Activated naive CD4-positive, alpha-beta T cell (primary cell): ENCODE measurements around the gene KRTAP1-5.
"Not testable (repeated sequence)": the region's sequence is repeated elsewhere in the genome, so short reads cannot be mapped to it uniquely, and the experiment has no call there.

Source experiments
- DNase-seq, 4 experiments: peaks; one replicate each; lab custom pipeline; 2025; lab: John Stamatoyannopoulos, UW

Gene KRTAP1-5

GRCh38 chr17:41004397-41004796 lies 22.6 kb downstream of the KRTAP1-5 start:
- DNase-seq = no peak

DNA sequence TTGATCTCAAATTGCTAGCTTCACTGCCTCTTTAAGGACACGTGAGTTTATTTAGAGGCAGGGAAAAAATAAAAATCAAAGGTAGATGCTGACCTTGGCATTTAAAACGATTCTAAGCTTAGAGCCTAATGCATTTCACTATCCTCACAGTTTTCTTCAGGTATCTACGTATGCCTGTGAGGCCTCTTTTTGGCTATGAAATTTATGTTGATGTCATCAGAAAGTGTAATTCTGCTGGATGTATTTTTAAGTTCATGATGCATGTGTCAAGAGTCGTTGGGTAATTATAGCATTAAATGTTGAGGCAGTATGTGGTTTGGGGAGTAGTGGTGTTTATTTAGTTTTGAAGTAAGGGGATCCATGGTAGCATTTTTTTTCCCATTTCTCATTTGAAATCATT lies 23.1 kb downstream of the KRTAP1-5 start:
- no peak for DNase-seq

GRCh38 chr17:41002814-41003213 lies 24.2 kb downstream of the KRTAP1-5 start:
- DNase-seq = no peak

- no peak for DNase-seq
These were observed 25.2 kb downstream of the KRTAP1-5 start for GRCh38 chr17:41001795-41002194.

GRCh38 chr17:40999563-40999962 lies 27.4 kb downstream of the KRTAP1-5 start, which contains the start of gene KRTAP3-2:
Gene KRTAP3-2 (minus strand): TSS chr17:40999906. CDS start chr17:40999853, 53 bp downstream.
- DNase-seq = not testable (repeated sequence)

GRCh38 chr17:40997361-40997760 lies 29.6 kb downstream of the KRTAP1-5 start:
- no peak for DNase-seq

- no peak for DNase-seq
These were observed 30.2 kb downstream of the KRTAP1-5 start for GRCh38 chr17:40996829-40997228.

- DNase-seq = no peak
These were observed 31.9 kb downstream of the KRTAP1-5 start for GRCh38 chr17:40995116-40995515.

- DNase-seq = no peak
These were observed 33.2 kb downstream of the KRTAP1-5 start, which contains the start of gene KRTAP3-3 for GRCh38 chr17:40993839-40994238. Gene KRTAP3-3 (minus strand): TSS chr17:40994164. CDS start chr17:40994097, 67 bp downstream.

GRCh38 chr17:40993084-40993483 lies 33.9 kb downstream of the KRTAP1-5 start:
- no peak for DNase-seq

DNA sequence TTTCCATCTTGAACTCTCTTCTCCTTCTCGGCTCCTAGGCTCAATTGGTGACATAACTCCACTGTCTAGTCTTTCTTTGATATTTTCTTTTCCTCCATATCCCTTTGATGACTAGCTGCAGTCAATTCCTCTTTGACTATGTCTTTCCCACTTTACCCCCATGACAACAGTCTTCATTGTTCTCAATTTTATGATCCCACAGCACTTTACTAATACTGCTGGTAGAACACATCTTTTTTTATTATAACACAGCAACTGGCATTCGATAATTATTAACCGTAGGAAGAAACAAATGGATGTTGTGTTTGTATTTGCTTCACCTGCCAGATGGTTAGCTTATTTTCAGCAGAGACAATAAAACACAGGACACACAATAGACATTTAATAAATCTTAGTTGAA lies 34.3 kb downstream of the KRTAP1-5 start:
- DNase-seq = no peak

DNA sequence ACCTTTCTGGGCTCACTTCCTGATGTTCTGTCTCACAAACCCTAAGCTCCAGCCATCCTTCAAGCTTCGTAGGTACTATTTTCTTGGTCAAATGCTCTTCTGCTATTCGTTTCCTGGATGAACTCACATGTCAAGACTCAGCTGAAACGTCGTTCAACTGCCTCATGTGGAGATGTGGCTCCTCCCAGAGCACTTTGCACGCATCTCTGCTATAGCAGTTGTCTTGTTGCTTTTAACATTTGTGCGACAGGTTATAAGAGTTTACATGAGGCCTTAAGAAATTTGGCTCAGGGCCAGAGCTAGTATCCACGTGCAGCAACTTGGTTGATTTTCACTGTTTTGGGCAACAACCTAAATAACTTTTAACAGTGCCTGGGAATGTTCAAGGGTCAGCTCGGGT lies 40.1 kb downstream of the KRTAP1-5 start:
- no peak for DNase-seq

- no peak for DNase-seq
These were observed 42.8 kb downstream of the KRTAP1-5 start, which contains the start of gene KRT40 for GRCh38 chr17:40984226-40984625. Gene KRT40 (minus strand): TSS chr17:40984326. CDS start chr17:40984273, 53 bp downstream.

DNA sequence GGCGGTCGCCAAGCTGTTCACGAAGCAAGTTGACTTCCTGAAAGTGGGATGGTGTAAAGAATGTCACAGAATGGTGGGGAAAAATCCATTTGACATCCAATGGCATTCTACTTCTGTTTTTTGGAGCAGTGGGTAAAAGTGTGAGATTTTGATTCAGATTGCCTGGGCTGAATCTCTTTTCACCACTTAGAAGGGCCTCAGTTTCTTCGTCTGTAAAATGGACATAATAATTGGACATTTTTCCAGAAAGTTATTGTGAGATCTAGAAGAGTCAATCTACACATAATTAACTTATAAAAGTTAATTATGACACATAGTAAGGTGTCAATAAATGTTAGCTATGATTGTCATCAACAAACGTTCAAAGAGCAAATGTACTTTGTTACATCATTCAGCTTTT lies 45.9 kb downstream of the KRTAP1-5 start:
- no peak for DNase-seq

GRCh38 chr17:40980596-40980995 lies 46.4 kb downstream of the KRTAP1-5 start:
- no peak for DNase-seq

DNA sequence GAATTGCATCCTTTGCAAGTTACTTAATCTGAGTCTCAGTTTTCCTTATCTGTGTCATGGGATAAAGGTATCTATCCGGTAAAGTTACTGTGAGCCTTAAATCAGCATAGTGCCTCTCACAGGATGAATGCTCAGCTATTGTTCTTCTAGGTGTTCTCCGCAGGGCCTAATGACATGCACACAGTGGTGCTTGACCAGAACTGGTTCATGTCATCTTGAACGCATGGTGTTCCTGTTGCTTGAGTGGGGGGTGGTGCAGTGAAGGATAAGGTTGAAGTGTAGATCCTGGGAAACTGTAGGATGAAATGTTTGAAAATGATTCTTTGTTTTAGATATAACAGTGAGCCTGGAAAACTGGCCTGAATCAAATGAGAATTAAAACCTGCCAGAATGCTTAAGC lies 46.9 kb downstream of the KRTAP1-5 start:
- DNase-seq = no peak

DNA sequence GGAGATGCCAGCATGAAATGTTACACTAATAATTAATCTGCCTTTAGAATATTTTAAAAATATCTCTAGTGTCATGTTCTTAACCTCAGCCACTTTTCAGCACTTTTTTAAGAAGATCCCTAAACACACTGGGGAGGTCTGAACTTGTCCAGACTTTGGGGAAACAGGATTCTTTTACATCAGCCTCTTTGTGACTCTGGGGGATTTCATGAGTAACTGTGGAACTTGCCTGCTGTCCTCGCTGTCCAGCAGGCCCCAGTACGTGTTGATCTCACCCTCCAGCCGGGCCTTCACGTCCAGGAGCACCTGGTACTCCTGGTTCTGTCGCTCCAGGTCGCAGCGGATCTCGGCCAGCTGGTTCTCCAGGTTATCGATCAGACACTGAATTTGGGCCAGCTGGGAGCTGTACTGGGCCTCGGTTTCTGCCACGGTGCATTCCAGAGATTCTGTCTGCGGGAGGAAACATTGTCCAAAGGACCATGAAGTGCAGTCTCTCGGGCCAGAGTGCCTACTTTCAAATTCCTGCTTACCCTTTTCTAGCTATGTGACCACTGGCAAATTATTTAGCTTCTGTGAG lies 48.3 kb downstream of the KRTAP1-5 start:
- no peak for DNase-seq
